Neural progenitor cell (in vitro differentiated cells): ENCODE data around the gene ZMYM1. TPM values are rescaled to one million over a fixed set of nuclear protein-coding genes. Genes with fewer than 3 reads are reported as not detected.

Experiments
- DNase-seq: peaks from one replicate; pipeline ENCODE4 v3.0.0-alpha.2; 2016; ENCODE audit warnings: low spot score
- H2AFZ ChIP-seq: fragments of 200-600 bp; sonication (generic); replicated peaks from 2 replicates; pipeline ENCODE4 v1.6.1; 2016; ENCODE audit warnings: antibody characterized with exemption
- H3F3A ChIP-seq: fragments of 200-600 bp; sonication (generic); 2 replicates; pipeline ENCODE4 v1.6.1; 2016; ENCODE audit warnings: antibody characterized with exemption, low read depth
- H3K27ac ChIP-seq: fragments of 200-600 bp; sonication (generic); 2 replicates; pipeline ENCODE4 v1.5.1; 2016; ENCODE audit warnings: mild to moderate bottlenecking
- H3K27me3 ChIP-seq: fragments of 200-600 bp; sonication (generic); 2 replicates; pipeline ENCODE4 v1.6.1; 2016; ENCODE audit warnings: mild to moderate bottlenecking, moderate library complexity
- H3K36me3 ChIP-seq: fragments of 200-600 bp; sonication (generic); 2 replicates; pipeline ENCODE4 v1.5.1; 2016
- H3K4me1 ChIP-seq: fragments of 200-600 bp; sonication (generic); 2 replicates; pipeline ENCODE4 v1.6.1; 2016; ENCODE audit warnings: mixed run types
- H3K4me2 ChIP-seq: fragments of 200-600 bp; sonication (generic); 2 replicates; pipeline ENCODE4 v1.6.1; 2016
- H3K4me3 ChIP-seq: fragments of 200-600 bp; sonication (generic); 2 replicates; pipeline ENCODE4 v1.5.1; 2016
- H3K79me2 ChIP-seq: fragments of 200-600 bp; sonication (generic); 2 replicates; pipeline ENCODE4 v1.6.1; 2016; ENCODE audit warnings: low read depth
- H3K9ac ChIP-seq: fragments of 200-600 bp; sonication (generic); 2 replicates; pipeline ENCODE4 v1.6.1; 2016
- H3K9me3 ChIP-seq: fragments of 200-600 bp; sonication (generic); 2 replicates; pipeline ENCODE4 v1.5.1; 2016; ENCODE audit warnings: low read depth
- H4K20me1 ChIP-seq: fragments of 200-600 bp; sonication (generic); 2 replicates; pipeline ENCODE4 v1.6.1; 2016; ENCODE audit warnings: low read depth
- H3K27ac Mint-ChIP-seq: 3 replicates; pipeline ENCODE4 v1.8.0; 2021; ENCODE audit warnings: mixed read lengths
- H3K27me3 Mint-ChIP-seq: 2 replicates; pipeline ENCODE4 v1.8.0; 2022; ENCODE audit warnings: low read depth, mild to moderate bottlenecking, inconsistent platforms, moderate library complexity, mixed read lengths; ENCODE audit not compliant: insufficient read depth
- H3K36me3 Mint-ChIP-seq: 3 replicates; pipeline ENCODE4 v1.8.0; 2021; ENCODE audit warnings: mixed read lengths
- H3K4me1 Mint-ChIP-seq: 3 replicates; pipeline ENCODE4 v1.8.0; 2021; ENCODE audit warnings: mixed read lengths
- H3K4me3 Mint-ChIP-seq: 3 replicates; pipeline ENCODE4 v1.8.0; 2021; ENCODE audit warnings: mild to moderate bottlenecking, moderate library complexity, mixed read lengths
- H3K9me3 Mint-ChIP-seq: 3 replicates; pipeline ENCODE4 v1.8.0; 2020; ENCODE audit warnings: mixed read lengths
- EZH2 ChIP-seq: fragments of 200-600 bp; sonication (generic); IDR thresholded peaks from 2 replicates; pipeline ENCODE4 v1.6.1; 2017; ENCODE audit warnings: antibody characterized with exemption, mild to moderate bottlenecking, moderate library complexity
- EZH2phosphoT487 ChIP-seq: fragments of 200-600 bp; sonication (generic); IDR thresholded peaks from 2 replicates; pipeline ENCODE4 v1.6.1; 2017; ENCODE audit warnings: antibody characterized with exemption
- total RNA-seq: library from RNA; depleted of rRNA; stranded (reverse); fragments of >200 nt; gene quantifications from 2 replicates; pipeline ENCODE4 v1.2.3, GENCODE V29; 2015; ENCODE audit warnings: low replicate concordance
- TF ChIP-seq, protein P1 (sequence below): fragments of 200-600 bp; sonication (generic); IDR thresholded peaks from 2 replicates; pipeline ENCODE4 v1.5.1; 2017; ENCODE audit warnings: antibody characterized with exemption, mild to moderate bottlenecking

The ZMYM1 gene
- total RNA-seq, 1 donor from 2014 or later: 75.8 TPM

DNA sequence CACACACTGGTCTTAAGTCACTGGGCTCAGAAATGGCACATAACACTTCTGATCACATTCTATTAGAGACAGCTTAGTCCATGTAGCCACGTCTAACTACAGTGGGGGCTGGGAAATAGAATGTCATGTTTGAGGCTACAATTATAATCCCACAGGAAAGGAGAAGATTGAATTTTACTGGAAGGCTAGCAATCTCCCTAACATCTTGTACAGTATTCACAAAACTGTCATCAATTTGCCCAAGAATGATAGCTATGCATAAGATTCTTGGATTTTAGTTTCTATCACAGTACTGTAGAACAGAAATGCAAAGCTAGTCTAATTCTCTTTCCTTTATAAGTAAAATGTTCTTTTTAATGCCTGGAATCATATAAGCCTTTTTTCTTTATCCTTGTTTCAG, 34.8 kb upstream of the ZMYM1 start:
- Histone ChIP-seq H3K79me2 (no peaks in the 10 kb centered on the region), H4K20me1 (no peaks in the 10 kb centered on the region), H3K27me3 (no peaks in the 10 kb centered on the region), H3K4me3 (no peak overlapping the region), H3K9ac (no peak overlapping the region), H3K4me2 (no peak overlapping the region), H3K27ac (no peak overlapping the region), H3K36me3 (no peaks in the 10 kb centered on the region), H3K4me1 (no peaks in the 10 kb centered on the region), H2AFZ (peak overlapping the region; percentile 3), H3K9me3 (no peaks in the 10 kb centered on the region), H3F3A (no peaks in the 10 kb centered on the region)
- Mint-ChIP-seq H3K4me3 (no peak overlapping the region), H3K4me1 (no peaks in the 10 kb centered on the region), H3K9me3 (peaks cover under 1% of the 10 kb centered on the region), H3K27me3 (no peaks in the 10 kb centered on the region), H3K27ac (no peak overlapping the region), H3K36me3 (no peaks in the 10 kb centered on the region)
- no peak for DNase-seq
- TF ChIP-seq EZH2 (no peak), EZH2phosphoT487 (no peak)
- TF ChIP-seq, protein P1, sequence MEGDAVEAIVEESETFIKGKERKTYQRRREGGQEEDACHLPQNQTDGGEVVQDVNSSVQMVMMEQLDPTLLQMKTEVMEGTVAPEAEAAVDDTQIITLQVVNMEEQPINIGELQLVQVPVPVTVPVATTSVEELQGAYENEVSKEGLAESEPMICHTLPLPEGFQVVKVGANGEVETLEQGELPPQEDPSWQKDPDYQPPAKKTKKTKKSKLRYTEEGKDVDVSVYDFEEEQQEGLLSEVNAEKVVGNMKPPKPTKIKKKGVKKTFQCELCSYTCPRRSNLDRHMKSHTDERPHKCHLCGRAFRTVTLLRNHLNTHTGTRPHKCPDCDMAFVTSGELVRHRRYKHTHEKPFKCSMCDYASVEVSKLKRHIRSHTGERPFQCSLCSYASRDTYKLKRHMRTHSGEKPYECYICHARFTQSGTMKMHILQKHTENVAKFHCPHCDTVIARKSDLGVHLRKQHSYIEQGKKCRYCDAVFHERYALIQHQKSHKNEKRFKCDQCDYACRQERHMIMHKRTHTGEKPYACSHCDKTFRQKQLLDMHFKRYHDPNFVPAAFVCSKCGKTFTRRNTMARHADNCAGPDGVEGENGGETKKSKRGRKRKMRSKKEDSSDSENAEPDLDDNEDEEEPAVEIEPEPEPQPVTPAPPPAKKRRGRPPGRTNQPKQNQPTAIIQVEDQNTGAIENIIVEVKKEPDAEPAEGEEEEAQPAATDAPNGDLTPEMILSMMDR: no peak

- Histone ChIP-seq H3K36me3 (no peaks in the 10 kb centered on the region), H3K9me3 (no peaks in the 10 kb centered on the region), H2AFZ (no peak overlapping the region), H3F3A (no peaks in the 10 kb centered on the region), H3K4me3 (no peak overlapping the region), H3K4me1 (no peaks in the 10 kb centered on the region), H3K27me3 (no peaks in the 10 kb centered on the region), H3K9ac (no peak overlapping the region), H3K4me2 (no peak overlapping the region), H3K79me2 (no peaks in the 10 kb centered on the region), H3K27ac (no peak overlapping the region), H4K20me1 (no peaks in the 10 kb centered on the region)
- Mint-ChIP-seq H3K36me3 (no peaks in the 10 kb centered on the region), H3K9me3 (peaks cover 2% of the 10 kb centered on the region), H3K27ac (no peak overlapping the region), H3K4me1 (no peaks in the 10 kb centered on the region), H3K27me3 (no peaks in the 10 kb centered on the region), H3K4me3 (no peak overlapping the region)
- DNase-seq: no peak
- TF ChIP-seq EZH2phosphoT487 (no peak), EZH2 (no peak)
- TF ChIP-seq, protein P1: no peak
Measured at GRCh38 chr1:35046730-35047129, 32.5 kb upstream of the ZMYM1 start.

GRCh38 chr1:35047188-35047858, 31.9 kb upstream of the ZMYM1 start:
- Mint-ChIP-seq H3K27me3 (peaks cover 4% of the 10 kb centered on the region), H3K9me3 (peaks cover 2% of the 10 kb centered on the region), H3K27ac (no peak overlapping the region), H3K4me1 (no peaks in the 10 kb centered on the region), H3K4me3 (no peak overlapping the region), H3K36me3 (no peaks in the 10 kb centered on the region)
- Histone ChIP-seq H4K20me1 (no peaks in the 10 kb centered on the region), H3K9me3 (no peaks in the 10 kb centered on the region), H3F3A (no peaks in the 10 kb centered on the region), H3K9ac (no peak overlapping the region), H3K4me2 (no peak overlapping the region), H3K27me3 (no peaks in the 10 kb centered on the region), H3K36me3 (no peaks in the 10 kb centered on the region), H2AFZ (no peak overlapping the region), H3K27ac (no peak overlapping the region), H3K4me1 (no peaks in the 10 kb centered on the region), H3K79me2 (no peaks in the 10 kb centered on the region), H3K4me3 (no peak overlapping the region)
- no peak for DNase-seq
- TF ChIP-seq EZH2phosphoT487: no peak

GRCh38 chr1:35049116-35049515, 30.1 kb upstream of the ZMYM1 start:
- Mint-ChIP-seq H3K4me1 (no peaks in the 10 kb centered on the region), H3K36me3 (no peaks in the 10 kb centered on the region), H3K4me3 (no peak overlapping the region), H3K9me3 (peaks cover 2% of the 10 kb centered on the region), H3K27me3 (peaks cover 6% of the 10 kb centered on the region), H3K27ac (no peak overlapping the region)
- Histone ChIP-seq H3K9ac (no peak overlapping the region), H3K36me3 (no peaks in the 10 kb centered on the region), H3K4me2 (no peak overlapping the region), H3K79me2 (no peaks in the 10 kb centered on the region), H3K27me3 (no peaks in the 10 kb centered on the region), H3K27ac (no peak overlapping the region), H3F3A (no peaks in the 10 kb centered on the region), H2AFZ (peak overlapping the region; percentile 54), H3K9me3 (no peaks in the 10 kb centered on the region), H3K4me3 (no peak overlapping the region), H4K20me1 (no peaks in the 10 kb centered on the region), H3K4me1 (no peaks in the 10 kb centered on the region)
- TF ChIP-seq EZH2phosphoT487: no peak
- DNase-seq: no peak
